C4-2B (cell line): Measurements from ENCODE around the gene CFAP58.

ENCODE experiments used
- CTCF ChIP-seq: fragments of 450-650 bp; conservative IDR thresholded peaks from 2 replicates; pipeline ENCODE4 v1.5.1; 2017; ENCODE audit warnings: mild to moderate bottlenecking
- ZFX ChIP-seq: fragments of 450-650 bp; IDR thresholded peaks from 2 replicates; pipeline ENCODE4 v1.6.1; 2017

GRCh38 chr10:104403636-104404035, 50.0 kb downstream of the CFAP58 start:
- TF ChIP-seq CTCF (no peak), ZFX (no peak)
